ENCODE measurements around the gene TMEM203.
A peak's percentile ranks its signal among the peaks of the same experiment; 100 is the strongest.

TMEM203 gene

DNA sequence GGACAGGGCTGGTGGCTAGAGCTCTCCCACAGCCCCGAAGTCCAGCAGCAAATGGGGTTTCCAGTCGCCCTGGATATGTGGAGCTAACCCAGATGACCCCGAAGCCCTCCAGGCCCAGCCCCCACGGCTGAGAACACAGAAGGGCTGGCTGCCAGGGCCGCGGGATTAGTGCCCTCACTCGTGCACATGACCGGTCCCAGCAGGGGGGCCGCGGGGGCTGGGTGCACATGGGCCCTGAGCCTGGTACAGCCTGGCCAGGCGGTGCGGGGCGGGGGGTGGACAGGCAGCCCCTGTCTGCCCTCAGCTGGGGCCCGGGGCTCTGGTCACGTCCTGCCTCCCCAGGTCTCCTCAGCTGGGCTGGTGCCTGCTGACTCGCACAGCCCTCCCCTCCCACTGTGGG is 11.1 kb downstream of the TMEM203 start:
- DNase-seq (ENCODE audit: low read depth) = no peak

DNA sequence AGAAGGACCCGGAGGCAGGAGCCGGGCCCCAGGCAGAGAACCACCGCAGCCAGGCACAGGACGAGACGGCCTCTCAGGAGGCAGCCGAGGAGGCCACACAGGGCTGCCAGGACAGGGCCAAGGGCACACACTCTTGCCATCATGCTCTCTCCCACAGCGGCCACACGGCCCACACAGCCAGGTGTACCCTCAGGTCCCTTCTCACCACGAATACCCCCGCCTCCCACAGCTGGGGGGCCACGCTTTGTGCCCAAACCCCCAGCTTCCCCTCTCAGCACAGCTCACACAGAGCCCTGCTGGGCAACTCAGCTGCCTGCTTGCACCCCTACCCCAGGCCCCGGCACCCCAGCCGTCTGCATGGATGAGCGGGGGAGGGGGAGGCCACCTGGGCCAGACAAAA is 11.7 kb downstream of the TMEM203 start:
- no peak for DNase-seq (ENCODE audit: low read depth)

DNA sequence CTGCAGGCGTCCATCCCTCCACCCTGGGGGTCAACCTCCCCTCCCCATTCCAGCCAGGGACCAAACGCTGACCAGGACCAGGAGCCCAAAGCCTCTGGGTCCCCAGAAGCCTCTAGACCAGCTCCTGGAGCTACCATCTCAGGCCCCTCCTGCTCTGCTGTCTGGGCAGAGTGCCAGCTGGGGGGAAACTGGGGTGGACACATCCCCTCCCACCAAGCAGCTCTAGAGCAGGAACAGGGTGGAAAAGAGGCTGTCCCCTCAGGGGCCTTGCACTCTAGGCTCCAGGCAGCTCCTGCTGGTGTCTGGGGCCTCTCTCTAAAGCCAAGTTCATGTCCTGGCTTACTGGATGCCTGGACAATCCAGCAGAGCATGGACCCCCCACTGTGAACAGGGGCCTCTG is 12.6 kb downstream of the TMEM203 start:
- no peak for DNase-seq (ENCODE audit: low read depth)

DNA sequence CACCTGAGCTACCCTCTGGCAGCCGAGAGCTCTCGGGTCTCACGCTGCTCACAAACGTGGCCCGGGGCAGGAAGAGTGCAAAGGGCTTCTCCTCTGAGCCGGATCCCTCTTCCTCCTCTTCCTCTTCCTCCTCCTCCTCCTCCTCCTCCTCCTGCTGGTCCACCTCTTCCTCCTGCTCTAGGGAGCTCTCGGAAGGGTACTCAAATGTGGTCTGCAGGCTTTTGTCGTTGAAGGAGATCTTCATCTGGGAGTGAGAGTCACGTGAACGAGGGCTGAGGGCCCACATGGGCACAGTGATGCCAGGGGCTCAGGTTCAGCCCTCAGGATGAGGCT is 13.0 kb downstream of the TMEM203 start:
- DNase-seq (ENCODE audit: low read depth) = no peak

DNA sequence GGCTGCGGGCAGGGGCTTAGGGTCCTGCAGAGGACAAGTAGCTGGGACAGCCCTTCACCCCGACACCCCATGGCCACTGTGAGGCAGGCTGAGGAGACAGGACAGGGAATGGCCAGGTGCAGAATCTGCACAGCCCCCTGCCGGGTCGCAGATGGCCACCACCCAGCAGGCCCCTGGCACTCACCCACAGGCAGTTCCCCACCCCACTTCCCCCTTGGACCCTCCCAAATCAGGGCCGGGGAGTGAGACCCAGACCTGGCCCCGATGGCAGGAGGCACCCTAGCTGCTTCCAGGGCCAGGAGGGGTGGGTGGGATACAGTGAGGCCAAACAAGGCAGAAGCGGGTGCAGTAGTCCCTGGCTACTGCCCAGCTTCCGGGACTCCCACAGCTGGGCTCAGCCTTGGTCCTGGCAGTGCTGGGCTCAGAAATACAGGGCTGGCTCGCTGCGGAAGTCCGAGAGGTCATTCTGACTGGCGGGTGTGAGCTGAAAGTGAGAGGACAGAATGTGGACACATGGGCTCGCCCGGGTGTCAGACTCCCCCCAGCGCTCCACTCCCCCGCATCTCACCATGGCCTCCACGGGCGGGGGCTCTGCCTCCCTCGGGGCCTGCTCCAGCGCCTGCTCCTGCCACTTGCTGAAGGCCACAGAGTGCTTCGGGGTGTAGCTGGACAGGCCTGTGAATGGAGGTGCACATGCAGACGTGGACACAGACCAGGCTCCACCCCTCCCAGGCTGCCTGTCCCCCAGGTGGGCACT is 13.6 kb downstream of the TMEM203 start:
- no peak for DNase-seq (ENCODE audit: low read depth)

DNA sequence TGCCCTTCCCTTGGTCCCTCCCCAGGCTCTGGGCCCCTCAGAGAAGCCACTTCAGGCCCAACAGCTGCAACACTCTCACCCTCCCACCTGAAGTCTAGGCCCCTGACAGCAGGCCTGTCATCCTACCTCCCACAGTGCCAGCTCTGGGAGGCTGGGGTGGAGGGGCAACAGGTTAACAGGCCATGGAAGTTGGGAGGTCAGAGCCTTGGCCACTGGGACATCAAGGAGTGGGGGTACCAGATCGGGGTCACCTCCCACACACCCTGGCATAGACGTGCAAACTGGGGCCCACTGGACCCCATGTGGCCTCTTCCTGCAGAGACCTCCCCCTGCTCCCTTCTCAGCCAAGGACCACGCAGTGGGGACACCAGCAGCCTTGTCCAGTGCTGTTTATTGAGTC is 14.2 kb downstream of the TMEM203 start:
- no peak for DNase-seq (ENCODE audit: low read depth)

DNA sequence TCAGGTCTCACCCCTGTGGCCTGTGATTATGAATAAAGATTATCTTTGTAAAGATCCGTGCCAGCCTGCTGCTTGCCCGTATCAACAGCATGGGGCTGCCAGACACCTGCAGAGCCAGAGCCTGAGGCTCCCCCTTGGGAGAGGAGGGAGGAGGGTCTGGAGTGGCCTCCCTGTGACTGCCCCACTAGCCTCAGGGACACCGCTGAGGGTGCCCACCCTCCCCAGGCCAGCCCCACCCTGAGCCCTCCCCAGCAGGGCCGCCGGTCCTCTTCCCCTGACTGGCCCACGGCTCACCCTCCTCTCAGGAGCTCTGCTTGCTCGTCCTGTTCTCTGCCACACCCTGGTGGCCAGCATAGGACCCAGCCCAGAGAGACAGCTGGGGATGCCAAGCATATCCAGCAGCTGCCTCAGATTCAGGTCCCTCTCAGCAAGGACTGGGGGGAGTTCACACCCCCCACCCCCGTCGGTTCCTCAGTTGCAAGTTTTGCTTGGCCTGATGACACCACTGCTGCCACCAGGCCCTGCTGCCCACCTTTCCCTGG is 15.1 kb downstream of the TMEM203 start:
- DNase-seq (ENCODE audit: low read depth) = no peak

DNA sequence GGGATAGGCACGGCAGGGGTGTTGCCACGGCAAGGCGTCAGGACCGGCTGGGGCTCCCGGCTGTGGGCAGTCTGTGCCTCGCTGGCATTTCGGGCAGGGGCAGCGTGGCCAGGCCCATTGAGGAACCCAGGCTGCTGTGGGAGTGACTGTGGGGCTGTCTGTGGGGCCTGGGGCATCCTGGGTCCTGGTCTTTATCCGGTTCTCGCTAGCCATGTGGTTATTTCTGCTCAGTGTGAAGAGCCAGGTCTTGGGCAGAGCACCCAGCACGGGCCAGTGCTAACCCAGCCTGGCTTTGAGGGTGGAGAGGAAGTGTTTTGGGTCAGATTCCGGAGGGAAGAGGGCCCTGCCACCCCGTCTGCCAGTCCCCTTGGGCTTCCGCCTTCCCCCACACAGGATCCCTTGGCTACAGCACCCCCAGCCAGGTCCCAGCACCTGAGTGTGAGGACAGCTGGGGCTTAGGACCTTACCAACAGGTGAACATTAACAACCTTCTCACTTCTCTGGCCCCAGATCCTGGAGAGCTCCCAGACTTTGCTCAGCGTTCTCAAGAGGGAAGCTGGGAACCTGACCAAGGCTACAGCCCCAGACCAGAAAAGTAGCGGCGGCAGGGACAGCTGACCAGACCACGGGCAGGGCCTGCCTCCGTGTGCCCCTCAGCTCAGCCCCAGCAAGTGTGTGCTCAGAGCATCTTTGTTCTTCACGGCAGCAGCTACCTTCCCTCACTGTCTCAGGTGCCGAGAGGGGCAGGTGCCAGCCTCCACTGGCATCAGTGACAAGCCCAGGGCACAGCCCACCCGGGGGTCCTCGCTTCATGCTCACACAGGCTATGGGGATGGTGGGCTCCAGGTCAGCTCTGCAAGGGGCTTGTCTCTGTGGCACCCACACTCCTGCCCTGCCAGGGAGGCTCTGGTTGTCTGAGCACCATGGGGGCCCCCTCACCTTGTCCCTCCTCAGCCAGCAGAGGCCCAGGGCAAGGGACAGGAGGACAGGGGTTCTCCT is 15.9 kb downstream of the TMEM203 start:
- no peak for DNase-seq (ENCODE audit: low read depth)

DNA sequence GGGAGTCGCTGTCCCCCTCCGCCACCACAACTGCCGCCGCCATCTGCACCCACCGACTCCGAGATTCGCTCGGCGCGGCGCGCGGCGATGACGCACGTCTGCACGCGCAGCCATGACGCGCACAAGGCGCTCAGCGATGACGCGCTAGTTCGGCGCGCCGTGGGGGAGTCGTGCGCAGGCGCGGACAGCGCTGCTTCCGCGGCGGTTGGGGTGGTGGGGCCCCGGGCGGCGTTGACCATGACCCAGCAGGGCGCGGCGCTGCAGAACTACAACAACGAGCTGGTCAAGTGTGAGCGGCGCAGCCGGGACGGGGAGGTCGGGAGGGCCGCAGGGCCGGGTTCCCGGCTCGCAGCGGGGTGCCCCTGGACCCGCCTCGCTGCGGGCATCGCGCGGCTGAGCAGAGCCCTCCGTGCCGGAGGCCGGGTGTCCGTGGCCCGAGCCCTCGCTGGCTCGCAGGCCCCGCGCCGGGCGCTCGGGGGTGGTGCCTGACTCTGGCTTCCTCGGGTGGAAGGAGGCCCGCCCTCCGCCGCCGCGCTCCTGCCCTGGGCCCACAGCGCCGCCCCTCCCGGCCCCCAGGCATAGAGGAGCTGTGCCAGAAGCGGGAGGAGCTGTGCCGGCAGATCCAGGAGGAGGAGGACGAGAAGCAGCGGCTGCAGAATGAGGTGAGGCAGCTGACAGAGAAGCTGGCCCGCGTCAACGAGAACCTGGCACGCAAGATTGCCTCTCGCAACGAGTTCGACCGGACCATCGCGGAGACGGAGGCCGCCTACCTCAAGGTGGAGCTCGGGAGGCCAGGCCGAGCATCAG is 16.8 kb downstream of the TMEM203 start, which contains the start of the genes ANAPC2 and SSNA1:
Gene ANAPC2, minus strand, starts transcription at position 71 of the 807 bp plus-strand sequence. Its CDS starts 28 bp downstream, at position 43.
Gene SSNA1, plus strand, starts transcription at position 187 of the 807 bp plus-strand sequence. Its CDS starts 51 bp downstream, at position 238.
- peak; percentile 95 for DNase-seq (ENCODE audit: low read depth)

DNA sequence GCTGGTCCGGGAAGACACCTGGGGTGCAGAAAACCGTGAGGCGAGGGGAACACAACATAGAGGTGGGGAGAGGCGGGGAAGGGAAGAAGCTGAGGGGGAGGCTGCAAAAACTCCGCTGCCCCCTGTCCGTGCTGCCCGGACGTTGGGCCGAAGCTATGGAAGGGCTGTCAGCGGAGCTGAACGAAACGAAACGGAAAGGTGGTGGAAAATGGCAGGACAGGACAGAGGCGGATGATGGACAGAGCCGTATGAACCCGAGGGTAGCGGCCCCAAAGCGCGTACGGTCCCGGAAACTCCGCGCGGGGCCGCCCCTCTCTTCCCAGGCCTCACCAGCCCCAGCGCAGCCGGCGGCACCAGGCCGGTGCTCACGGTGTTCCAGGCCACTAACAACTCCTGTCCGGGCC is 17.4 kb downstream of the TMEM203 start:
- DNase-seq (ENCODE audit: low read depth) = no peak

DNA sequence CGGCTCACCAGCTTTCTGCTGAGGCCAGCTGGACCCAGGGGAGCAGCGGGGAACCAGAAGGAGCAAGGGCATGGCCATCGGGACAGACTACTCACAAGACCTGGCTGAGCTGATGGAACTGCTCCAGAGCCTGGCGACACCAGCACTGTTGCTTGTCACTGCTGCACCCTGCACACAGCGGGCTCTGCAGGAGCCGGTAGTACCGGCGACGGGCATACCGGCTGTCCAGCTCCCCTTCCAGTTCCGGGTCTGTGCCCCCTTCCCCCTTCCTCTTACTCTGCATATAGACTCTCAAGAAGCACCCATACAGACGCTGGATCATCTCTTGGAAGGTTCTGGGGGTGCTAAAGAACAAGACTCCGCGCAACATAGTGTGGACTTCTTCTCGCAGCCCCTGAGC is 18.1 kb downstream of the TMEM203 start:
- DNase-seq (ENCODE audit: low read depth) = no peak

DNA sequence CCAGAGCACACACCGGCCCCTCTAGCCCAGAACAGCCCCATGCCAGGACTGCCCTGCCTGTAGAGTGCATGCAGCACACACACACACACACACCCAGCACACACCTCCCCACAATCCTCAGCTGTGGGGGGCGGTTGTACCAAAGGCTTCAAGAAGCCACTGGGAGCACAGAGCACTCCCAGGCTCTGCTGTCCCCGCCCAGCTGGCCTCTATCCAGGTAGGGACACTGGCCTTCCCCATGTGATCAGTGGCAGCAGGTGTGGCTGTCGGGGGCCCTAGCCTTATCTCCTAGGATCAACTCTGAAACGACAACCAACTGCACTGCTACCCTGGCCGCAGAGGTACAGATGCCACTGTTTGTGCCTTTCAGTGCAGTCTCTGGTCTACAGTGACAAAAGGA is 19.1 kb downstream of the TMEM203 start:
- no peak for DNase-seq (ENCODE audit: low read depth)

DNA sequence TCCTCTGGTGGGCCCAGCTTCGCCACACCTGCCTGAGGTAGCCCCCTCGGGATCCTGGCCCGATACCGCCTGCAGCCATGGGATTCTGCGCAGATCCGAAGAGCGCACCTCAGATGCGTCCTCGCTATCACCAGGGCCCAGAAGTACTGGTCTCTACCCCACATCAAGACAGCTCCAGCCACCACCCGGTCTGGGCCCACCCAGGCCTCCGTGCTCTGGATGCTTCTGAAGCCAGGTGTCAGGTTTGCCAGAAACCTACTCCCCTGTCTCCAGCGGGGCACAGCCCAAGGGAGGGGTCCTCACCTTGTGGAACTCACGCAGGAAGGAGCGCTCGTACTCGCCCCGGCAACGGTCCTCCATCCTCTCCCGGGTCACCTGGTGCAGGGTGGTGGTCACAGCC is 19.5 kb downstream of the TMEM203 start:
- no peak for DNase-seq (ENCODE audit: low read depth)

DNA sequence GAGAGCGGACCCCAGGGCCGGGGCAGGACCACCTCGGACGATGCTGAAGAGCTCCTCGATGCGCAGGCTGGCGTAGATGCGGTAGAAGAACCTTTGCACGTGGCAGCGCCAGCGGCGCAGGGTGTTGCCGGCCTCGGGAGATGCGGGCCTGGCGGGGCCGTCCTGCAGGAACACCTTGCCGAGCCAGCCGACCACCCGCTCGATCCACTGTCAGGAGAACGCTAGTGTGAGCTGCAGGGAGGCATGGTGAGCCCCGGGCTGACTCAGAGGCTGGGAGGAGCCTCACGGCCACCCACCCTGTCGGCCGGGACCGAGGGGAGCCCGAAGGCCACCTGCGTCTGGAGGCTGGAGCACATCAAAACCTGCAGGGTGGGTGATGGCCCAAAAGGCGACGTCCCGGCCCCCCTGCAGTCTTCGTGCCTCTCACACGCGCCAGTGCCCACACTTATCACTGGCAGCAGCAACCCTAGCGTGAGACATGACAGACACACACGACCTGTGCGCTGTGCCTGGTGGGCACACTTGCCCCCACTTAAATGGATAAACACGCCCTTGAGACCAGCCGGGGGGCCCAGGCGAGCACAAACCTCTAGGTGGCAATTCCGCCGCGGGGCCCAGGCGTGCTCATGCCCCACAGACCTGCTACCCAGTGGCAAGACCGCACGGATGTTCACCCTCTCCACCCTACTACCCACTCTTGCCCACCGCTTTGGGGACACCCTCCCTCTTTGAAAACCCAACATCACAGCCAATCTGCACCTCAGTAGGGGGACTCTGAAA is 20.4 kb downstream of the TMEM203 start:
- DNase-seq (ENCODE audit: low read depth) = no peak

DNA sequence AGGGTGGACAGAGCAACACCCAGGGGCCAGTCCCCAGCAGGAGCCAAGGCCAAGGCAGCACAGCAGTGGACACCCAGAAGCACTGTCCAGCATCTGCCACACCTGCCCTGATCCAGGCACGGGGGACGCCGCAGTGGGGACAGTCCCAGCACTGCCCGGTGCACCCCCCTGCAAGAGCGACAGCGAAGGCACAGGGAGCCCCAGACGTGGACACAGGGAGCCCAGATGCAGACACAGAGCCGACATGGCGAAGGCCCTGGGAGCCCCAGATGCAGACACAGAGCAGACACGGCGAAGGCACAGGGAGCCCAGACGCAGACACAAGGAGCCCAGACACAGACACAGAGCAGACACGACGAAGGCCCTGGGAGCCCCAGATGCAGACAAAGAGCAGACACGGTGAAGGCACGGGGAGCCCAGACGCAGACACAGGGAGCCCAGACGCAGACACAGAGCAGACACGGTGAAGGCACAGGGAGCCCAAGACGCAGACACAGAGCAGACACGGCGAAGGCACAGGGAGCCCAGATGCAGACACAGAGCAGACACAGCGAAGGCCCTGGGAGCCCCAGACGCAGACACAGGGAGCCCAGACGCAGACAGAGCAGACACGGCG is 21.4 kb downstream of the TMEM203 start:
- DNase-seq (ENCODE audit: low read depth) = no peak

DNA sequence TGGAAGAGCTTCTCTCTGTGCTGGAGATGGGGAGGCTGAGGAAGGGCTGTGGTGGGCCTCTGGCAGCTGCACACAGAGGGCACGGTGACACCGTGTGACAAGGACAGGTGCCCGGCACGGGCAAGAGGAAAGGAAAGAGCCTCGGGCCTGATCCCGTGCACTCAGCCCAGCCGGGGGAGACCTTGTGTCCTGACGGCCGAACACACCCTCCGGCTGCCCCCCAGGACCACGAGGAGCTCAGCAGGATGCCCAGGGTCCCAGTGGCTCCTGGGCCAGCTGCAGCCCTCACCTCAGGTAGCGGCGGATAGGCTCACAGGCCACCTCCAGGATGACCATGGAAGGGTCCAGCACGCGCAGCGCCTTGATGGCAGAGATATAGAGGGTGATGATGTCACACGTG is 22.6 kb downstream of the TMEM203 start:
- DNase-seq (ENCODE audit: low read depth) = no peak

DNA sequence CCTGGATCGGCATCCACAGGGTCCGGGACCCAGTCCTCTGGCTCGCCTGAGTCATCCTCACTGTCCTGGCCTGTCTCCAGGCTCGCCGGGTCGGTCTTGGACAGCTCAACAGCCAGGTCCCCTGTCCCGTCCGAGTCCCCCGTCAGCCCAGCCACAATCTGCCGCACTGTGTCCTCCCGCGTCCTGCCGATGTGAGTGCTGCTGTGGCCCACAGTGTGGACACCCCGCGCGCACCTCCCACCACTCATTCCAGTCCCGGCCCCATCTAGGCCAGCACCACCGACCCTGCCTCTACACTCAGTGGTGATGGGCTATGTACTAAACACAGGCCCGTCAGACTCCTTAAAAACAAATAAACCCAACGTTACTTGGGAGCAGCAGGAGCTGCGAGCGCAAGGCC is 23.8 kb downstream of the TMEM203 start:
- no peak for DNase-seq (ENCODE audit: low read depth)

DNA sequence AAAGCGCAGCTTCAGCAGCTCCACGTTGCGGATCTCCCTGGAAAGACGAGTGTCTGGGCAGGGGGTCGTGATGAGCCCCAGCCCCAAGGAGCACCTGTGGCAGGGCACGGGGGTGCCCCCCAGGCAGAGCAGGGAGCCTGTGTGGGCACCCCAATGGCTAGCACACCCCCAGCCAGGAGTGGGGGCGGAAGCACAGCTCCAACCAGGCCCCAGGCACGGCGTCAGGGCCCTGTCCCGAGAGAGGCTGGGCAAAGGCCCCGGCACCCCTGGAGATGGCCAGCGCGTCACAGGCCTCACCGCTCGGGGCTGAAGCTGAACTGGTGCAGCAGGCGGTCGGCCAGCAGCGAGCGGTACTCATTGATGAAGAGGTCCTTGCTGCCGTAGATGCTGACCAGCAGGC is 25.0 kb downstream of the TMEM203 start:
- no peak for DNase-seq (ENCODE audit: low read depth)

DNA sequence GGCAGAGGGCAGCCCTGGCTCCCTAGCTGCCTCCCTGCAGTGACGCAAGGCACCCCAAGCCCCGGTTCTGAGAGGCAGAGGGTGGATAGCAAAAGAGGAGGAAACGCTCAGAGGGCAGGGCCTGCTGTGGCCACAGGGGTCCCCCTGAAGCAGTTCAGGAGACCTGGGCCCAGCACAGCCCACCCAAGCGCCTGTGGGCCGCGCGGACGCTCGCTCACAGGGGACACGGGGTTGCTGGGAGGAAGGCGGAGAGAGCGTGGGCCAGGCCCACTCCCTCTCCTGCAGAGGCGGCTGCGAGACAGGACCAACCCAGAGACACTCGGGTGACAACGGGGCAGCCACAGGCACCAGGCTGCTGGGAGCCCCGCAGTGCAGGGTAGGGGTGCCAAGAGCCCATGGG is 25.7 kb downstream of the TMEM203 start:
- DNase-seq (ENCODE audit: low read depth) = no peak

DNA sequence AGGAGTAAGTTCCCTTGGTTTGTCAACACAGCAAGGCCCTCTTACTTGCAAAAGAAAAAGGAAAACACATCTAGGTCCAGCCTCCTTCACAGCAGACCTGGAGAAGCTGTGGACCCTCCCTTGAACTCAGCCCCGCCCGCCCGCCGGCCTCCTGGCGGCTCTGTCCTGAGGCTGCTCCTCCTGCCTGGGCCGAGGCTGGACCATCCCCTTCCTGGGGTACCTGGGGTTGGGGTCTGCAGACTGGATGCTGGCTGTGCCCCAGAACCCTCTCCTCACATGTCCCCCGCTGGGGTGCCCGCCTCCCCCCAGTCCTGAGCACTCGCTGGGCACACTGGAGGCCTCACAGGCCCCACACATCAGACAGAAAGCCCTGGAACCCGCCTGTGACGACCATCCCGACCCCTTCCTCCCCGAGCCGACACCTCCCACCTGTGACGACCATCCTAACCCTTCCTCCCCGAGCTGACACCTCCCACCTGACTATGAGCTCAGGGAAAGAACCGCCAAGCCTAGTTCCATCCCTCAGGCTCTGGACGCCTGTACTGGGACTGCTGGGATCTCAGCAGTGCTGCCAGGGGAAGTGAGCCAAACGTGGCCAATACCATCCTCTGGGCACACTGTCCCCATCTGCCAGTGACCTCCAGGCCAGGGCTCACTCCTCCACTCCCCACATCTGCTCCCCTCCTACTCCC is 26.4 kb downstream of the TMEM203 start:
- no peak for DNase-seq (ENCODE audit: low read depth)

All from ELR (cell line).